Measurements from ENCODE around the gene SH3RF3.
A peak's percentile ranks its signal among the peaks of the same experiment; 100 is the strongest.

SH3RF3 gene

DNA sequence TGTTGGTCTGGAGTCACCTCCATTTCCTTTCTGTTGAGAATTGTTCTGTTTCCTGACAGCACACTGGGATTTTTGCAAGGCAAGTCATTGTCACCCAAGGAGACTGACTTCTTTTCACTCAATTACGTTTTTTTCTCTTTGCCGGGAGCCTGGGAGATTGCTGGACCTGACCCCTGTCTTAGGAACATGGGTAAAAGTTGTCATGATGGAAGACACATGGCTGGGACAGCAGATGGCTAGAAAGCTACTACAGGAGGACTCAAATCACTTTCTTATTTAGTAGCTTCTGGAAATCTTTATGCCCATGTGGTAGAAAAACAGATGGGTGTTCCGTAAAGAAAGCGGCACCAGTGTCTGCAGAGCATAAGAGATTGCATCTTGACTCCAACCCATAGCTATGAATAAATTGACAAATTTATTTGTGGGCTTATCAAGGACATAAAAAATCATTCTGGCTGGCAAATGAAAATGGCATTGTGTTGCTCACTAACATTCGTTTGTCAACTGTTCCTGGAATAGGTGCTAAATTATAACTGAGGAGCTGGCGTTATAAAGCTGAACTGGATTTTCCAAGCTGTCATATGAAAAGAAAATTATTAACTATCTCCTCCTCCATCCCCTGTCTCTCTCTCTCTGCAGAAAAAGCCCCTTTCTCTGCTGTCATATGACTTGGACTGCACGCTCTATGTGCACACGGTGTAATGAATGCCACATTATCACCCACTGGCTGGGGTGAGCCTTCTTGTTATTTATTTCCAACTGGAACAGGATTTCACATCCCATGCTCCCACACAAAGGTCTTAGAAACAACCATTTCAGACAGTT, 159.8 kb downstream of the SH3RF3 start:
- peaks cover 2% of the 10 kb centered on the region for H3K36me3 Mint-ChIP-seq
- H3K9me3 Mint-ChIP-seq (ENCODE audit: low read depth) = no peaks in the 10 kb centered on the region
- H3K27me3 Mint-ChIP-seq = no peaks in the 10 kb centered on the region
- H3K4me3 Mint-ChIP-seq = no peak overlapping the region
- peaks cover 4% of the 10 kb centered on the region for H3K4me1 Mint-ChIP-seq (ENCODE audit: low read depth)
- no peak overlapping the region for H3K27ac Mint-ChIP-seq

DNA sequence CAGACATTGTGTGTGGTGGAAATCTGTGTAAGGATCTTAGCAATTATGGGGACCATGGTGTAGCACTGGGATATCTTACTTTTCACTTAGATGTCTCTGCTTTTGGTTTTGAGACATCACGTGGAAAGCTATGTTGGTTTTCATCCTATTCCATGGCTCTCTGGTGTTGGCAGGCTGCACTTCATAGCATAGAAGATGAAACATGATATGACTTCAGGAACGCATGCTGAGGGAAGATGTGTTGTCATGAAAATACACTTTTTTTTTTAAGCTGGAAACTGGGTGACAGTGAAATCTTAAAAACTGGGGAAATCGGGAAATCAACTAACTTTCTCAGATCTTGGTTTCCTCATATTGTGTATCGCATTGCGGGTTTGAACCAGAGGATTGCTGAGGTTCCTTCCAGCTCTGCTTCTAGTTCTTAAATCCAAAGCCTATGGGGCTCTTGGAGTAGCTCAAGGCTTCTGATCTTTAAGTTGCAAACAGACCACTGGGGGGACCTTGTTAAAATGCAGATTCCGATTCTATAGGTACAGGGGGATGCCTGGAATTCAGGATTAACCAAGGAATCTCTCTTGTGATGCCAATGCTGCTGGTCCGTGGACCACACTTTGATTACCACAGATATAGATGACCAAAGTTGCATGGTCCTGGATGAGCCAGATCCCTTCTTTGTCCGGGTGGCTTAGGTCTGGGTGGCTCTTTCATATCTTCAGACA, 160.7 kb downstream of the SH3RF3 start:
- Mint-ChIP-seq H3K4me3 (no peak overlapping the region), H3K27me3 (no peaks in the 10 kb centered on the region), H3K4me1 (ENCODE audit: low read depth) (peaks cover 5% of the 10 kb centered on the region), H3K36me3 (peaks cover 2% of the 10 kb centered on the region), H3K27ac (no peak overlapping the region), H3K9me3 (ENCODE audit: low read depth) (no peaks in the 10 kb centered on the region)

DNA sequence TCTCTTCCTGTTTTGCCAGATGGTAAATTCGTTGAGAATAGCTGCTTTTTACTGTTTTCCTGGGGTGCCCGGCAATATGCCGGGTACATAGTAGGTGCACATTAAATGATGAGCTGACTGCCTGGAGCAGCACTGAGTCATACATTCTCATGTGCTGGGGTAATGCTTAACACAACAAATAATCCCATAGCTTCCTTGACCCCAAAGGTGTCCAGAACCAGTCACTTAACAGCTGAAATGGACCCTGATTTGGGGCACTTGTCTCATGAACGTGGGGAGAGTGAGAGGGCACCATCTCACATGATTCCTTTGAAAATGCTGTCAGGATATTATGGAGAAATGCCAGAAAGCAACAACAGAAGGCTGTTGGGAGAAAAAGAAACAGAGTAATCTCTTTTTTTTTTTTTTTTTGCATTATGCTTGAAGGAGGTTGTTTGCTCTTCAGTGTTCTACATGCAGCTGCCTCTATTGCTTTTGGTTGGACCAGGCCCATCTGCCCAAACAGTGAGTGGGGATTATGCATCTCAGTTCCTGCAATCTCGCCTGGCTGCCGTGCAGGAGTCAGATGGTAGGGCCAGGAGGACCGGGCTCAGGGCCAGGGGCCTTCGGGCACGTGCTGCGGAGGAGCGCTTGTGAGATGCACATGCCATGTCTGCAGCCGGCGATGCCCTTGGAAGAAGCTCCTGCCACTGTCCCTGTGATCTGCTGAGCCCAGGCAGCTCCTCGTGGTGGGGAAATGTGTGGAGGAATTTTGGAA, 162.1 kb downstream of the SH3RF3 start:
- H3K9me3 Mint-ChIP-seq (ENCODE audit: low read depth) = no peaks in the 10 kb centered on the region
- peaks cover 2% of the 10 kb centered on the region for H3K36me3 Mint-ChIP-seq
- peaks cover 4% of the 10 kb centered on the region for H3K4me1 Mint-ChIP-seq (ENCODE audit: low read depth)
- no peak overlapping the region for H3K4me3 Mint-ChIP-seq
- no peaks in the 10 kb centered on the region for H3K27me3 Mint-ChIP-seq
- no peak overlapping the region for H3K27ac Mint-ChIP-seq

DNA sequence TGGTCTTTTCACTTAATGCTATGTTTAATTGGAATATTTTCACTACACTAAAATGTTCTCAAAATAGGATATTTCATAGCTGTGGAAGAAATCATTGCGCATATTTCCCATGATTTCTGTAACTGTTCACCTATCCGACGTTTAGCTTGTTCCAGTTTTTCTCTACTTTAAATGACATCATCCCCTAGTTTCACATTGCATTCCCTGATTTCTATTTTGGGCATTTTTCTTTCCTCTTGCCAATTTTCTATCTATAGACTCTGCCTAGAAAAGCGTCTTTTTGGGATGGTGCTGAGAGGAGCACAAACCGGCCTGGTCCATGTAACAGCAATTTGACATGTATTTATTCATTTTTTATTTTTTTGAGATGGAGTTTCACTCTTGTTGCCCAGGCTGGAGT, 163.4 kb downstream of the SH3RF3 start:
- Mint-ChIP-seq H3K4me3 (no peak overlapping the region), H3K27me3 (no peaks in the 10 kb centered on the region), H3K9me3 (ENCODE audit: low read depth) (no peaks in the 10 kb centered on the region), H3K36me3 (peaks cover 2% of the 10 kb centered on the region), H3K4me1 (ENCODE audit: low read depth) (peaks cover 4% of the 10 kb centered on the region), H3K27ac (no peak overlapping the region)

- Mint-ChIP-seq H3K9me3 (ENCODE audit: low read depth) (no peaks in the 10 kb centered on the region), H3K4me1 (ENCODE audit: low read depth) (peaks cover 4% of the 10 kb centered on the region), H3K4me3 (no peak overlapping the region), H3K36me3 (peaks cover 2% of the 10 kb centered on the region), H3K27me3 (no peaks in the 10 kb centered on the region), H3K27ac (no peak overlapping the region)
Measured at GRCh38 chr2:109293663-109294062, 164.7 kb downstream of the SH3RF3 start.

DNA sequence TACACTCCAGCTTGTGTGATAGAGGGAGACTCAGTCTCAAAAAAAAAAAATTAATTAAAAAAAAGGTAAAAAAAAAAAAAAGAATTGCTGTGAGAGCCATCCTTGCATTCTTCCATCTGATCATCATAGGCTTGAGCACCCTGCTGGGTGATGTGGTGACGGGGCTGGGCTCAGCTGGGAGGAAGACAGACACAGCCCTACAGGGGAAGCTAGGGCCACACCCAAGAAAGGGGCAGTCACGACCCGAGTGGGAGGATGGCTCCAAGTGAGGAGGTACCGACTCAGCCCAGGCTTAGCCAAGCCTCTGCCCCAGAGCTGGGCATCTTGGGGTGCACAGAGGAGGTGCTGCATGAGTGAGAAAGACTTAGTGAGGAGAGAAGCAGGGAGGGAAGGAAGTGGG, 165.5 kb downstream of the SH3RF3 start:
- H3K9me3 Mint-ChIP-seq (ENCODE audit: low read depth) = no peaks in the 10 kb centered on the region
- H3K36me3 Mint-ChIP-seq = peaks cover 2% of the 10 kb centered on the region
- no peak overlapping the region for H3K4me3 Mint-ChIP-seq
- peaks cover 7% of the 10 kb centered on the region for H3K4me1 Mint-ChIP-seq (ENCODE audit: low read depth)
- H3K27ac Mint-ChIP-seq = no peak overlapping the region
- H3K27me3 Mint-ChIP-seq = no peaks in the 10 kb centered on the region

GRCh38 chr2:109295070-109295780, 166.2 kb downstream of the SH3RF3 start:
- H3K9me3 Mint-ChIP-seq (ENCODE audit: low read depth) = no peaks in the 10 kb centered on the region
- peaks cover 11% of the 10 kb centered on the region for H3K4me1 Mint-ChIP-seq (ENCODE audit: low read depth)

GRCh38 chr2:109295781-109296117, 166.7 kb downstream of the SH3RF3 start:
- no peak overlapping the region for H3K4me3 Mint-ChIP-seq
- H3K36me3 Mint-ChIP-seq = no peaks in the 10 kb centered on the region
- no peaks in the 10 kb centered on the region for H3K9me3 Mint-ChIP-seq (ENCODE audit: low read depth)
- H3K4me1 Mint-ChIP-seq (ENCODE audit: low read depth) = peaks cover 9% of the 10 kb centered on the region
- no peaks in the 10 kb centered on the region for H3K27me3 Mint-ChIP-seq
- no peak overlapping the region for H3K27ac Mint-ChIP-seq

More at GRCh38 chr2:109295070-109295780, 166.2 kb downstream of the SH3RF3 start:
- Mint-ChIP-seq H3K27ac (peak overlapping the region; percentile 46), H3K27me3 (no peaks in the 10 kb centered on the region), H3K4me3 (no peak overlapping the region), H3K36me3 (peaks cover under 1% of the 10 kb centered on the region)

DNA sequence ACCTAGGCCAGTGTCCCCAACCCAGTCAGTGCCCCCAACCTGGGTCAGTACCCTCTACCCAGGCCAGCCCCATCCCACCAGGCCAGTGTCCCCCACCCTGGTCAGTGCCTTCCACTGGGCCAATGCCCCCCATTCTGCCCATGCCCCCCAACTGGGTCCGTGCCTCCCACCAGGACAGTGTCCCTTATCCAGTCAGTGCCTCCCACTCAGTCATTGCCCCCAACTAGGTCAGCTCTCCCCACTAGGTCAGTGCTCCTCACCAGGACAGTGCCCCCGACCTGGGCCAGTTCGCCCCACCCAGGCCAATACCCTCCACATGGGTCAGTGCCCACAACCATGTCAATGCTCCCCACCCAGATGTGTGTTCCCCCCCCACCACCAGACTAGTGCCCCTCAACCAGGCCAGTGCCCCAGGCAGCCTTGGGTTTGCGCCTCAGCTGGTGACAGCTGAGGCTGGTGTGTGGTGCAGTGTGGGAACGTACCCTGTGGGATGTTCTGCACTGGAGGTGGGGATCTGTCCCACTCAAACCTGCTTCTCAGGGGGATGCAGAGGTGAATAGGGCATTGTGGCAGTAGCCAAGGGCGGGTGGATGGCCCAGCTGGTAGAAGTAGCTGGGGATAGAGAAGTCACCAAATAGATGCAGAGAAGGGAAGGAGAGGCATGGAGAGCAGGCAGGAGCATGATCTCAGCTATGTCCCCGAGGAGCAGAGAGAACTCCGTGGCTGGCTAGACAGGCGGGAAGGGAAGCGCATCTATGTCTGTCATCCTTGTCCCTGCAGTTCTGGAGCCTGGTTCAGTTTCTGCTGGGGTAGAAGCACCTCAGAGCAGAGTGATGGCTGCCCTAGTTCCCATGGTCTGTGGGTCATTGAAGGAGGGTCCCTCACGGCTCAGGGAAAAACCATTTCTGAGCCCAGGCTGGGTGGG, 168.8 kb downstream of the SH3RF3 start:
- no peaks in the 10 kb centered on the region for H3K36me3 Mint-ChIP-seq
- H3K27ac Mint-ChIP-seq = no peak overlapping the region
- H3K4me1 Mint-ChIP-seq (ENCODE audit: low read depth) = peaks cover 9% of the 10 kb centered on the region
- no peaks in the 10 kb centered on the region for H3K9me3 Mint-ChIP-seq (ENCODE audit: low read depth)
- no peaks in the 10 kb centered on the region for H3K27me3 Mint-ChIP-seq
- no peak overlapping the region for H3K4me3 Mint-ChIP-seq

DNA sequence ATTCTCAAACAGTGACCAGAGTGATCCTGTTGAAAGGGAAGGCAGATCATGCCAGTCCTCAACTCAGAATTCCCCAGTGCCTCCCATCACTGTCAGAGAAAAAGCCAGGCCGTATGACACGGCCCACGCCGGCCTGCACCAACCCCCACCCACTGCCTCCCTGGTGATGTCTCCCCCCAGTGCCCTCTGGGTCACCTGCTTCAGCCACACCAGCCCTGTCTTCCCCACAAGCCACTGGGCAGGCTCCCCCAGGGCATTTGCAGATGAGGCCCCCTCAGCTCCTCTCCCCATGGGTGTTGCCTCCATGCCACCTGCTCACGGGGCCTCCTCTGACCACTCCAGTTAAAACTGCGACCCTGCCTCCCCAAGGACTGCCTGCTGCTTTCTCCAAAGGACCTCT, 169.8 kb downstream of the SH3RF3 start:
- peaks cover 9% of the 10 kb centered on the region for H3K4me1 Mint-ChIP-seq (ENCODE audit: low read depth)
- H3K36me3 Mint-ChIP-seq = no peaks in the 10 kb centered on the region
- no peak overlapping the region for H3K4me3 Mint-ChIP-seq
- H3K27ac Mint-ChIP-seq = no peak overlapping the region
- H3K9me3 Mint-ChIP-seq (ENCODE audit: low read depth) = no peaks in the 10 kb centered on the region
- H3K27me3 Mint-ChIP-seq = no peaks in the 10 kb centered on the region

GRCh38 chr2:109299536-109299935, 170.5 kb downstream of the SH3RF3 start:
- no peaks in the 10 kb centered on the region for H3K9me3 Mint-ChIP-seq (ENCODE audit: low read depth)
- no peaks in the 10 kb centered on the region for H3K27me3 Mint-ChIP-seq
- H3K4me3 Mint-ChIP-seq = no peak overlapping the region
- H3K4me1 Mint-ChIP-seq (ENCODE audit: low read depth) = peaks cover 9% of the 10 kb centered on the region
- H3K36me3 Mint-ChIP-seq = no peaks in the 10 kb centered on the region
- no peak overlapping the region for H3K27ac Mint-ChIP-seq

DNA sequence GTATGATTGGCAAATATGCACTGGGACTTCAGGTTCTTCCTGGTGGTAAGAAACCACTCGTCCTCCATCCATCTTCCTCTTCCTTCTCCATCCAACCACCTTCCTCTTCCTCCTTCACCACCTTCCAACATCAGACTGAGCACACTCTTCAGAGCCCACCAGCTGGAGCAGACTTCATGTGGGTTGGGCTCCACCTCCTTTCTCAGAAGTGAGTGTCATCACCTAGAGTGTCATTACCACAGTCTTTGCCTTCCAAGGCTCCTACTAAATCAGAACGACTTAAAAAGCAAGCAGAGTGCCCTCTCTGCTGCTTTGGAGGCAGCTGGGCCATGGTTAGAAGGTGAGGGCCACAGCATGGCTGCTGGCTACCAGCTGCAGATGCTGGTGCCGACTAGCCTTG, 171.6 kb downstream of the SH3RF3 start:
- Mint-ChIP-seq H3K4me3 (no peak overlapping the region), H3K4me1 (ENCODE audit: low read depth) (peaks cover 9% of the 10 kb centered on the region), H3K36me3 (no peaks in the 10 kb centered on the region), H3K9me3 (ENCODE audit: low read depth) (no peaks in the 10 kb centered on the region), H3K27ac (no peak overlapping the region), H3K27me3 (no peaks in the 10 kb centered on the region)

- H3K36me3 Mint-ChIP-seq = no peaks in the 10 kb centered on the region
- H3K27ac Mint-ChIP-seq = no peak overlapping the region
- no peaks in the 10 kb centered on the region for H3K27me3 Mint-ChIP-seq
- no peaks in the 10 kb centered on the region for H3K9me3 Mint-ChIP-seq (ENCODE audit: low read depth)
- peaks cover 9% of the 10 kb centered on the region for H3K4me1 Mint-ChIP-seq (ENCODE audit: low read depth)
- no peak overlapping the region for H3K4me3 Mint-ChIP-seq
Measured at GRCh38 chr2:109301746-109302145, 172.7 kb downstream of the SH3RF3 start.

DNA sequence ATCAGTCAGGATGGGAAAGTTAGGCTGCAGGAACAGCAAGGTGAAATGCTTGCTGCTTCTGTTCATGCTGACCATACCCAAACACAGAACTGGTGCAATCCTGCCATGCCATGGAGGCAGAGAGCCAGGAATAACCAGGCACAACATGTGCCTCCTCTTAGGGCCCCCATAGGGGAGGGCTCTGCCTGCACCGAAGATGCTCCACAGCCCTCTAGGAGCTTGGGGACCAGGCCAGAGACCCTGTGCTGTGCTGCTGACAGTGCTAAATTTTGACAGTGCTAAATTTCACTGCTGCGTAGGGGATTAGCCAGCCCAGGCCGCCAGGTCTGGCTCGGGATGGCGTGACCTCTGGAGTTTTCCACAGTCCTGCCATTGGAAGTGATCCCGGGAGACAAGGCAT, 173.3 kb downstream of the SH3RF3 start:
- H3K36me3 Mint-ChIP-seq = no peaks in the 10 kb centered on the region
- no peak overlapping the region for H3K4me3 Mint-ChIP-seq
- H3K27me3 Mint-ChIP-seq = no peaks in the 10 kb centered on the region
- no peaks in the 10 kb centered on the region for H3K9me3 Mint-ChIP-seq (ENCODE audit: low read depth)
- peaks cover 9% of the 10 kb centered on the region for H3K4me1 Mint-ChIP-seq (ENCODE audit: low read depth)
- H3K27ac Mint-ChIP-seq = no peak overlapping the region
